ENCODE results near the gene SRRT.

The SRRT gene

GRCh38 chr7:100856871-100857282, 18.0 kb upstream of the SRRT start:
- DNase-seq, result no peak

- DNase-seq, result no peak
Measured at GRCh38 chr7:100859856-100860255, 15.0 kb upstream of the SRRT start.

- DNase-seq, result no peak
Measured at GRCh38 chr7:100860702-100861615, 13.9 kb upstream of the SRRT start.

GRCh38 chr7:100861616-100861985, 13.3 kb upstream of the SRRT start:
- no peak for DNase-seq

GRCh38 chr7:100863406-100863950, 11.4 kb upstream of the SRRT start:
- DNase-seq, result no peak

- no peak for DNase-seq
Measured at GRCh38 chr7:100864263-100864845, 10.5 kb upstream of the SRRT start.

GRCh38 chr7:100865372-100865911, 9.5 kb upstream of the SRRT start:
- DNase-seq, result no peak

GRCh38 chr7:100865938-100866728, 8.8 kb upstream of the SRRT start:
- peak; percentile 51 for DNase-seq

GRCh38 chr7:100866729-100867039, 8.2 kb upstream of the SRRT start:
- DNase-seq, result no peak

- no peak for DNase-seq
Measured at GRCh38 chr7:100867040-100867775, 7.7 kb upstream of the SRRT start, which contains the start of gene TRIP6. TSS of gene TRIP6 (plus strand) at chr7:100867387. CDS start at chr7:100867498, 111 bp downstream.

GRCh38 chr7:100867776-100868485, 7.0 kb upstream of the SRRT start:
- DNase-seq, result no peak

- no peak for DNase-seq
Measured at GRCh38 chr7:100873599-100874299, 1.2 kb upstream of the SRRT start.

- no peak for DNase-seq
Measured at GRCh38 chr7:100874300-100874576, 665 bp upstream of the SRRT start.

- no peak for DNase-seq
Measured at GRCh38 chr7:100875356-100875751, 451 bp downstream of the SRRT start.

GRCh38 chr7:100878013-100878412, 3.1 kb downstream of the SRRT start:
- no peak for DNase-seq

GRCh38 chr7:100878685-100879084, 3.8 kb downstream of the SRRT start:
- DNase-seq, result no peak

GRCh38 chr7:100879685-100880261, 4.9 kb downstream of the SRRT start:
- peak; percentile 40 for DNase-seq

GRCh38 chr7:100880645-100881044, 5.7 kb downstream of the SRRT start:
- DNase-seq, result no peak

- DNase-seq, result no peak
Measured at GRCh38 chr7:100881136-100881535, 6.2 kb downstream of the SRRT start.

GRCh38 chr7:100882201-100882600, 7.3 kb downstream of the SRRT start:
- DNase-seq, result no peak

Measured in NCI-H1694 (cell line).